H9 (cell line): Measurements from ENCODE around the gene TMEM50B. TPM values are rescaled to one million over a fixed set of nuclear protein-coding genes. Genes with fewer than 3 reads are reported as not detected.
A peak's percentile ranks its signal among the peaks of the same experiment; 100 is the strongest.

Experiments
- DNase-seq: peaks from one replicate; pipeline ENCODE4 v3.0.0-alpha.2; 2017
- H2AFZ ChIP-seq: one replicate; pipeline ENCODE4 v1.6.1; 2013; ENCODE audit warnings: mild to moderate bottlenecking, low read length, control low read depth, moderate library complexity
- H2AK5ac ChIP-seq: 2 replicates; pipeline ENCODE4 v1.6.1; 2013; ENCODE audit warnings: low read length, control low read depth, mixed read lengths; ENCODE audit not compliant: insufficient read length
- H2BK120ac ChIP-seq: one replicate; pipeline ENCODE4 v1.6.1; 2013; ENCODE audit warnings: low read depth, mild to moderate bottlenecking, low read length, control low read depth, inconsistent platforms; ENCODE audit not compliant: poor library complexity, severe bottlenecking
- H2BK12ac ChIP-seq: 2 replicates; pipeline ENCODE4 v1.6.1; 2013; ENCODE audit warnings: low read length, control low read depth, mixed read lengths, low read depth; ENCODE audit not compliant: insufficient read length
- H2BK15ac ChIP-seq: 2 replicates; pipeline ENCODE4 v1.6.1; 2013; ENCODE audit warnings: low read depth, low read length, control low read depth
- H2BK20ac ChIP-seq: one replicate; pipeline ENCODE4 v1.6.1; 2013; ENCODE audit warnings: low read depth, mild to moderate bottlenecking, low read length, control low read depth, inconsistent platforms; ENCODE audit not compliant: poor library complexity, severe bottlenecking
- H2BK5ac ChIP-seq: 2 replicates; pipeline ENCODE4 v1.6.1; 2013; ENCODE audit warnings: low read length, control low read depth, mixed read lengths; ENCODE audit not compliant: insufficient read length
- H3K14ac ChIP-seq: 2 replicates; pipeline ENCODE4 v1.6.1; 2013; ENCODE audit warnings: low read length, control low read depth; ENCODE audit not compliant: insufficient read depth
- H3K18ac ChIP-seq: 2 replicates; pipeline ENCODE4 v1.6.1; 2013; ENCODE audit warnings: low read depth, mild to moderate bottlenecking, mixed read lengths, low read length, control low read depth; ENCODE audit not compliant: insufficient read length
- H3K23ac ChIP-seq: 2 replicates; pipeline ENCODE4 v1.6.1; 2013; ENCODE audit warnings: low read length, control low read depth, mixed read lengths, low read depth; ENCODE audit not compliant: insufficient read length
- H3K23me2 ChIP-seq: 2 replicates; pipeline ENCODE4 v1.6.1; 2013; ENCODE audit warnings: low read depth, mild to moderate bottlenecking, mixed read lengths, low read length, control low read depth; ENCODE audit not compliant: insufficient read length, poor library complexity, severe bottlenecking
- H3K27ac ChIP-seq: 2 replicates; pipeline ENCODE4 v1.5.1; 2013; ENCODE audit warnings: low read length, control low read depth, mixed read lengths, low read depth; ENCODE audit not compliant: insufficient read length
- H3K27me3 ChIP-seq: 2 replicates; pipeline ENCODE4 v1.6.1; 2013; ENCODE audit warnings: low read length, control low read depth, inconsistent platforms; ENCODE audit not compliant: insufficient read depth
- H3K4ac ChIP-seq: 2 replicates; pipeline ENCODE4 v1.6.1; 2013; ENCODE audit warnings: low read depth, mild to moderate bottlenecking, control low read depth, inconsistent platforms, low read length, moderate library complexity
- H3K4me1 ChIP-seq: 2 replicates; pipeline ENCODE4 v1.6.1; 2013; ENCODE audit warnings: low read length, control low read depth, inconsistent platforms; ENCODE audit not compliant: insufficient read depth
- H3K4me2 ChIP-seq: 2 replicates; pipeline ENCODE4 v1.6.1; 2013; ENCODE audit warnings: low read length, control low read depth, mixed read lengths; ENCODE audit not compliant: insufficient read length, insufficient read depth
- H3K56ac ChIP-seq: 2 replicates; pipeline ENCODE4 v1.6.1; 2013; ENCODE audit warnings: low read depth, mild to moderate bottlenecking, mixed read lengths, low read length, control low read depth; ENCODE audit not compliant: insufficient read length
- H3K79me1 ChIP-seq: 2 replicates; pipeline ENCODE4 v1.6.1; 2013; ENCODE audit warnings: low read depth, mild to moderate bottlenecking, moderate library complexity, low read length, control low read depth, inconsistent platforms; ENCODE audit not compliant: insufficient read depth, poor library complexity, severe bottlenecking
- H3K79me2 ChIP-seq: 2 replicates; pipeline ENCODE4 v1.6.1; 2013; ENCODE audit warnings: low read length, control low read depth, inconsistent platforms; ENCODE audit not compliant: insufficient read depth
- H3K9ac ChIP-seq: 2 replicates; pipeline ENCODE4 v1.6.1; 2013; ENCODE audit warnings: low read length, control low read depth, mixed read lengths; ENCODE audit not compliant: insufficient read length; ENCODE audit errors: extremely low read depth
- H3K9me3 ChIP-seq: one replicate; pipeline ENCODE4 v1.6.1; 2013; ENCODE audit warnings: low read depth, low read length, inconsistent platforms; ENCODE audit not compliant: control insufficient read depth
- H3T11ph ChIP-seq: one replicate; pipeline ENCODE4 v1.6.1; 2013; ENCODE audit warnings: mild to moderate bottlenecking, low read length, control low read depth, inconsistent platforms
- H4K20me1 ChIP-seq: one replicate; pipeline ENCODE4 v1.6.1; 2013; ENCODE audit not compliant: control insufficient read depth, insufficient read length, insufficient read depth
- H4K5ac ChIP-seq: 2 replicates; pipeline ENCODE4 v1.6.1; 2013; ENCODE audit warnings: low read depth, mild to moderate bottlenecking, mixed read lengths, low read length, control low read depth; ENCODE audit not compliant: insufficient read length
- H4K8ac ChIP-seq: replicated peaks from 2 replicates; pipeline ENCODE4 v1.6.1; 2013; ENCODE audit warnings: low read length, control low read depth, mixed read lengths, low read depth; ENCODE audit not compliant: insufficient read length
- H4K91ac ChIP-seq: 2 replicates; pipeline ENCODE4 v1.6.1; 2013; ENCODE audit warnings: low read depth, mild to moderate bottlenecking, moderate library complexity, mixed read lengths, low read length, control low read depth; ENCODE audit not compliant: insufficient read length
- H3K27ac Mint-ChIP-seq, 3 experiments: 2 replicates in 2 of 3; 3 replicates in 1 of 3; pipeline ENCODE4 v1.8.0; 2020 to 2021; ENCODE audit warnings: mixed read lengths in 3 of 3, mild to moderate bottlenecking in 1 of 3, moderate library complexity in 1 of 3
- H3K27me3 Mint-ChIP-seq: 2 replicates; pipeline ENCODE4 v1.8.0; 2021; ENCODE audit warnings: low read depth, mild to moderate bottlenecking, moderate library complexity, mixed read lengths
- H3K36me3 Mint-ChIP-seq, 3 experiments: 2 replicates in 2 of 3; 3 replicates in 1 of 3; pipeline ENCODE4 v1.8.0; 2020 to 2021; ENCODE audit warnings: low read depth in 3 of 3, mixed read lengths in 3 of 3; ENCODE audit not compliant: insufficient read depth in 1 of 3
- H3K4me1 Mint-ChIP-seq, 2 experiments: 2 replicates each; pipeline ENCODE4 v1.8.0; 2020; ENCODE audit warnings: mixed read lengths in 2 of 2
- H3K4me3 Mint-ChIP-seq, 2 experiments: 2 replicates in 1 of 2; 3 replicates in 1 of 2; pipeline ENCODE4 v1.8.0; 2020 to 2021; ENCODE audit warnings: mild to moderate bottlenecking in 2 of 2, mixed read lengths in 2 of 2, moderate library complexity in 1 of 2
- H3K9me3 Mint-ChIP-seq, 2 experiments: 2 replicates in 1 of 2; 3 replicates in 1 of 2; pipeline ENCODE4 v1.8.0; 2020; ENCODE audit warnings: mild to moderate bottlenecking in 2 of 2, mixed read lengths in 2 of 2, moderate library complexity in 1 of 2
- WGBS: extraction: QIAGEN DNeasy Blood & Tissue Kit; methylation state at CpG from one replicate; pipeline ENCODE4 v1.1.7; 2013; ENCODE audit warnings: missing lambda C conversion rate, low lambda C conversion rate, mixed read lengths; ENCODE audit not compliant: insufficient read length; ENCODE audit errors: extremely low coverage; 5-methylcytosine and 5-hydroxymethylcytosine counted together
- total RNA-seq: library from RNA; stranded (reverse); gene quantifications from 2 replicates; pipeline ENCODE4 v1.2.1, GENCODE V29; 2021
- TF ChIP-seq, protein P1 (sequence below): fragments of 200-600 bp; sonication (generic); conservative IDR thresholded peaks from 3 replicates; pipeline ENCODE4 v1.8.0; 2021; ENCODE audit warnings: antibody characterized with exemption, mild to moderate bottlenecking

The TMEM50B gene
- total RNA-seq, 1 experiment from 2014 or later: 17.6 TPM

DNA sequence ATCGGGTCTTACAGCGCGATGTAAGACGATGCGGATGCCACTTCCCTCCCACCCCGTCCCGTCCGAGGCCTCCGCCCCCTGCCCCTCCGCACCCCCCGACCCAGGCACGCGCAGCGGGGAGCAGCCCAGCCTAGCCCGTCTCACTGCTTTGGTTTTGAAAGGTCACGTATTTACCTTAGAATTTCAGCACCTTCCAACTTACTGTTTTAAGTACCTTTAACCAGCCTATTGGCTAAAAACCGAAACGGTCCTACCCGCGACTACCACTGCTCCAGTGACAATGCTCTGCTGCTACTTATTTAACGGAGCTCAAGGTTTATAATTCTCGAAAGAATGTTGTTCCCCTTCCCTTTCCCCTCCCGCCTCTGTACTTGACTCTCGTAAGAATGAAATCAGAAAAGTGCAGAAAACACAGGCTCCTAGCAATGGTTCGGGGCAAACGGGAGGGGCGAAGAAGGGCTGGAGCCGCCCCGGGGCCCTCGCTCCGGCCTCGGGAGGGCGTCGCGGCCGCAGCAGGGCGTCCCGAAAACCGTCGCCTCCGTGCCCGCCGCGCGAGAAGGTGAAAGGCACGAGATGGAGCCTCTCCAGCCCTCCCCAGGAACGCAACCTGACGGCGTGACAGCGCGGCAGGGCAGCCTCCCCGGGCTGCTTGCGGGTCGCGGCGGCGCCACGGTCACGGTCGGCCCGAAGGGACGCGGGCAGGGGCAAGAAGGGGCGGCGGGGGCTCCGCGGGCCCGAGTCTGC is 667 bp downstream of the TMEM50B start:
- Mint-ChIP-seq H3K4me3 (peak overlapping the region; percentile 83 to 95), H3K27ac (no peak overlapping the region), H3K4me1 (peaks cover 6 to 8% of the 10 kb centered on the region in 2 experiments), H3K36me3 (no peaks in the 10 kb centered on the region; a peak in 2 of 7 replicates), H3K27me3 (peaks cover 2% of the 10 kb centered on the region; the same call in 1 of the 2 replicates), H3K9me3 (no peaks in the 10 kb centered on the region)
- Histone ChIP-seq H2AFZ (no peak overlapping the region), H3K27me3 (no peaks in the 10 kb centered on the region), H4K20me1 (no peaks in the 10 kb centered on the region), H4K8ac (no peak overlapping the region), H2AK5ac (no peak overlapping the region), H3T11ph (no peak overlapping the region), H2BK15ac (no peak overlapping the region), H3K9ac (peak overlapping the region; percentile 13), H2BK5ac (no peak overlapping the region), H2BK120ac (no peak overlapping the region), H3K4me2 (peak overlapping the region; percentile 87), H2BK20ac (no peak overlapping the region), H3K79me1 (peaks cover 2% of the 10 kb centered on the region), H3K4ac (no peak overlapping the region), H3K14ac (no peak overlapping the region), H3K18ac (no peak overlapping the region), H2BK12ac (no peak overlapping the region), H3K9me3 (no peaks in the 10 kb centered on the region), H3K4me1 (peaks cover 2% of the 10 kb centered on the region; the same call in 1 of the 2 replicates), H3K23ac (no peak overlapping the region), H3K23me2 (peaks cover 20% of the 10 kb centered on the region), H3K56ac (no peak overlapping the region), H4K5ac (no peak overlapping the region), H3K27ac (no peak overlapping the region), H3K79me2 (no peaks in the 10 kb centered on the region), H4K91ac (no peak overlapping the region)
- no CpG with 5 or more reads among the region's 68 CpGs for WGBS
- peak; percentile 63 for DNase-seq
- TF ChIP-seq, protein P1, sequence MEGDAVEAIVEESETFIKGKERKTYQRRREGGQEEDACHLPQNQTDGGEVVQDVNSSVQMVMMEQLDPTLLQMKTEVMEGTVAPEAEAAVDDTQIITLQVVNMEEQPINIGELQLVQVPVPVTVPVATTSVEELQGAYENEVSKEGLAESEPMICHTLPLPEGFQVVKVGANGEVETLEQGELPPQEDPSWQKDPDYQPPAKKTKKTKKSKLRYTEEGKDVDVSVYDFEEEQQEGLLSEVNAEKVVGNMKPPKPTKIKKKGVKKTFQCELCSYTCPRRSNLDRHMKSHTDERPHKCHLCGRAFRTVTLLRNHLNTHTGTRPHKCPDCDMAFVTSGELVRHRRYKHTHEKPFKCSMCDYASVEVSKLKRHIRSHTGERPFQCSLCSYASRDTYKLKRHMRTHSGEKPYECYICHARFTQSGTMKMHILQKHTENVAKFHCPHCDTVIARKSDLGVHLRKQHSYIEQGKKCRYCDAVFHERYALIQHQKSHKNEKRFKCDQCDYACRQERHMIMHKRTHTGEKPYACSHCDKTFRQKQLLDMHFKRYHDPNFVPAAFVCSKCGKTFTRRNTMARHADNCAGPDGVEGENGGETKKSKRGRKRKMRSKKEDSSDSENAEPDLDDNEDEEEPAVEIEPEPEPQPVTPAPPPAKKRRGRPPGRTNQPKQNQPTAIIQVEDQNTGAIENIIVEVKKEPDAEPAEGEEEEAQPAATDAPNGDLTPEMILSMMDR: no peak
